GM12891 (cell line): ENCODE results near the gene OR4X1.

Experiments
- POLR2A ChIP-seq: IDR thresholded peaks from 2 replicates; pipeline ENCODE4 v1.6.1; 2011; ENCODE audit warnings: low read depth, low read length, control low read depth
- POLR2AphosphoS5 ChIP-seq: IDR thresholded peaks from 2 replicates; pipeline ENCODE4 v1.6.1; 2011; ENCODE audit warnings: low read depth, low read length, control low read depth
- SPI1 ChIP-seq: IDR thresholded peaks from 2 replicates; pipeline ENCODE4 v1.6.1; 2011; ENCODE audit warnings: low read depth, low read length, control low read depth
- TAF1 ChIP-seq: IDR thresholded peaks from 2 replicates; pipeline ENCODE4 v1.6.1; 2011; ENCODE audit warnings: low read depth, low read length, control low read depth

DNA sequence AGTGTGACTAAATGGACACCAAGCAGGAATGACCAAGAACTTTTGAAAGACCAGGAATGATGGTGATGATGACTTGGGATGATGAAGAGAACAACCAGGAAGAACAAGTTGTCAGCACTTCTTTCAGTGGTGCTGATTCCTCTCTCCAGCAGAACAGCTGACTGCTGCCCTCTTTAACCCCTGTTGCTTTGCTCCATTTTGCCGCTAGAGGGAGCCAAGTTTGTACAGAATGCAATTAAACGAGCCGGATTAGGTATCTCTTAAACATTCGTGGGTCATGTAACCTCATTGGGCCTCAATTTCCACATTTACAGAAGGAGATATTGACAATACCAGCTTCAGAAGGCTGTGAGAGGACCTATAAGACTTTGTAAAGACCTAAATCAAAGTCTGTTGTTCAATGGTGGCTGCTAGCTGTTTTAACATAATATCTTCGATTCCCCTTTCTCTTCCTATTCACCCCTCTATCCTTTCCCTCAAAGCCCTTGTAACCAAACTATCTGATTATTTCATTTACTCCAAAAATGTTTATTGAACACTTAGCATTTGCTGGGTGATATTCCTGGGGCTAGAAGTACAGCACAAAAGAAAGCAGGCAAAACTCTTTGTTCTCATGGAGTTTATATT is 44.2 kb downstream of the OR4X1 start:
- TF ChIP-seq TAF1 (no peak), POLR2A (no peak), POLR2AphosphoS5 (no peak), SPI1 (no peak)
